Effector memory CD8-positive, alpha-beta T cell (primary cell): ENCODE data around the gene CDKN1B.
A peak's percentile ranks its signal among the peaks of the same experiment; 100 is the strongest.
"Not testable (repeated sequence)": the region's sequence is repeated elsewhere in the genome, so short reads cannot be mapped to it uniquely, and the experiment has no call there.

ENCODE experiments used
- ATAC-seq: fragments of 150-1000 bp; cut with Tn5 transposase; replicated peaks from 2 replicates; pipeline ENCODE4 v1.10.0; 2021; ENCODE audit warnings: mild to moderate bottlenecking, moderate library complexity
- DNase-seq, 3 experiments: peaks; one replicate each; pipeline ENCODE4 v3.0.0; 2021
- H3K27ac Mint-ChIP-seq, 2 donors: one replicate each; pipeline ENCODE4 v1.8.0; 2022; ENCODE audit warnings: mild to moderate bottlenecking in 2 of 2, mixed read lengths in 2 of 2, moderate library complexity in 2 of 2
- H3K27me3 Mint-ChIP-seq, 2 donors: one replicate each; pipeline ENCODE4 v1.8.0; 2022; ENCODE audit warnings: mixed read lengths in 2 of 2
- H3K36me3 Mint-ChIP-seq: one replicate; pipeline ENCODE4 v1.8.0; 2022; ENCODE audit warnings: mild to moderate bottlenecking, moderate library complexity, mixed read lengths; ENCODE audit not compliant: insufficient read depth
- H3K4me1 Mint-ChIP-seq, 2 donors: one replicate each; pipeline ENCODE4 v1.8.0; 2022; ENCODE audit warnings: low read depth in 2 of 2, mixed read lengths in 2 of 2
- H3K4me3 Mint-ChIP-seq, 2 donors: one replicate each; pipeline ENCODE4 v1.8.0; 2022; ENCODE audit warnings: mild to moderate bottlenecking in 2 of 2, mixed read lengths in 2 of 2, moderate library complexity in 2 of 2
- H3K9me3 Mint-ChIP-seq, 2 donors: one replicate each; pipeline ENCODE4 v1.8.0; 2022; ENCODE audit warnings: mixed read lengths in 2 of 2

The CDKN1B gene

GRCh38 chr12:12736759-12737676 lies 19.9 kb downstream of the CDKN1B start:
- DNase-seq (peak; percentile 48 to 64 (median 53)), ATAC-seq (peak; percentile 93)
- Mint-ChIP-seq H3K9me3 (no peaks in the 10 kb centered on the region), H3K4me1 (peaks cover 19 to 30% of the 10 kb centered on the region in 2 donors), H3K4me3 (peak overlapping the region; percentile 71 to 81), H3K27ac (peak overlapping the region; percentile 90 to 95), H3K27me3 (no peaks in the 10 kb centered on the region), H3K36me3 (peaks cover 7% of the 10 kb centered on the region)

- not testable (repeated sequence) for DNase-seq, H3K36me3 Mint-ChIP-seq, H3K9me3 Mint-ChIP-seq, H3K4me3 Mint-ChIP-seq, ATAC-seq, H3K27me3 Mint-ChIP-seq
- Mint-ChIP-seq H3K4me1 (peaks cover 19 to 35% of the 10 kb centered on the region in 2 donors), H3K27ac (peak overlapping the region in 1 of 2 donors; percentile 47)
Observed at GRCh38 chr12:12738152-12738551, 21.0 kb downstream of the CDKN1B start.

- Mint-ChIP-seq H3K4me3 (no peak overlapping the region), H3K4me1 (peaks cover 6 to 18% of the 10 kb centered on the region in 2 donors), H3K9me3 (no peaks in the 10 kb centered on the region), H3K27ac (peak overlapping the region in 1 of 2 donors; percentile 84), H3K27me3 (no peaks in the 10 kb centered on the region), H3K36me3 (peaks cover 6% of the 10 kb centered on the region)
- DNase-seq (no peak), ATAC-seq (no peak)
Observed at GRCh38 chr12:12741660-12742059, 24.5 kb downstream of the CDKN1B start.

- Mint-ChIP-seq H3K9me3 (no peaks in the 10 kb centered on the region), H3K4me3 (no peak overlapping the region), H3K27me3 (no peaks in the 10 kb centered on the region), H3K4me1 (peaks cover 0 to 8% of the 10 kb centered on the region in 2 donors), H3K27ac (no peak overlapping the region), H3K36me3 (peaks cover 4% of the 10 kb centered on the region)
- ATAC-seq (no peak), DNase-seq (no peak)
Observed at GRCh38 chr12:12744546-12745305, 27.6 kb downstream of the CDKN1B start.

- no peaks in the 10 kb centered on the region for H3K9me3 Mint-ChIP-seq
- ATAC-seq (no peak), DNase-seq (no peak)
- H3K27ac Mint-ChIP-seq = no peak overlapping the region
- no peaks in the 10 kb centered on the region for H3K36me3 Mint-ChIP-seq
- no peak overlapping the region for H3K4me3 Mint-ChIP-seq
- peaks cover 0 to 8% of the 10 kb centered on the region in 2 donors for H3K4me1 Mint-ChIP-seq
- no peaks in the 10 kb centered on the region for H3K27me3 Mint-ChIP-seq
Observed at GRCh38 chr12:12745576-12746211, 28.5 kb downstream of the CDKN1B start.

- Mint-ChIP-seq H3K4me3 (no peak overlapping the region), H3K4me1 (peaks cover 0 to 4% of the 10 kb centered on the region in 2 donors), H3K9me3 (no peaks in the 10 kb centered on the region), H3K36me3 (no peaks in the 10 kb centered on the region), H3K27me3 (no peaks in the 10 kb centered on the region), H3K27ac (peak overlapping the region in 1 of 2 donors; percentile 11)
- ATAC-seq = no peak
- DNase-seq = no peak
Observed at GRCh38 chr12:12747278-12747677, 30.1 kb downstream of the CDKN1B start.

- Mint-ChIP-seq H3K27ac (peak overlapping the region in 1 of 2 donors; percentile 11), H3K9me3 (no peaks in the 10 kb centered on the region), H3K36me3 (no peaks in the 10 kb centered on the region), H3K4me3 (no peak overlapping the region), H3K4me1 (peaks cover 0 to 2% of the 10 kb centered on the region in 2 donors), H3K27me3 (no peaks in the 10 kb centered on the region)
- DNase-seq (no peak), ATAC-seq (no peak)
Observed at GRCh38 chr12:12748044-12748443, 30.9 kb downstream of the CDKN1B start.

- Mint-ChIP-seq H3K4me3 (no peak overlapping the region), H3K27me3 (no peaks in the 10 kb centered on the region), H3K36me3 (no peaks in the 10 kb centered on the region), H3K4me1 (no peaks in the 10 kb centered on the region), H3K27ac (no peak overlapping the region), H3K9me3 (no peaks in the 10 kb centered on the region)
- no peak for DNase-seq
- no peak for ATAC-seq
Observed at GRCh38 chr12:12749433-12749832, 32.3 kb downstream of the CDKN1B start.

GRCh38 chr12:12755923-12756322 lies 38.8 kb downstream of the CDKN1B start:
- Mint-ChIP-seq H3K4me3 (no peak overlapping the region), H3K4me1 (no peaks in the 10 kb centered on the region), H3K27ac (no peak overlapping the region), H3K36me3 (no peaks in the 10 kb centered on the region), H3K27me3 (no peaks in the 10 kb centered on the region), H3K9me3 (no peaks in the 10 kb centered on the region)
- ATAC-seq (no peak), DNase-seq (no peak)

GRCh38 chr12:12757121-12757520 lies 40.0 kb downstream of the CDKN1B start:
- H3K4me3 Mint-ChIP-seq = no peak overlapping the region
- no peaks in the 10 kb centered on the region for H3K4me1 Mint-ChIP-seq
- H3K36me3 Mint-ChIP-seq = no peaks in the 10 kb centered on the region
- H3K9me3 Mint-ChIP-seq = no peaks in the 10 kb centered on the region
- DNase-seq (no peak), ATAC-seq (no peak)
- no peaks in the 10 kb centered on the region for H3K27me3 Mint-ChIP-seq
- H3K27ac Mint-ChIP-seq = no peak overlapping the region

- H3K27ac Mint-ChIP-seq = no peak overlapping the region
- ATAC-seq = no peak
Observed at GRCh38 chr12:12759234-12759915, 42.2 kb downstream of the CDKN1B start.

GRCh38 chr12:12764824-12765223 lies 47.7 kb downstream of the CDKN1B start:
- H3K27ac Mint-ChIP-seq = no peak overlapping the region
- no peak overlapping the region for H3K4me3 Mint-ChIP-seq
- H3K27me3 Mint-ChIP-seq = no peaks in the 10 kb centered on the region
- ATAC-seq (no peak), DNase-seq (no peak)
- no peaks in the 10 kb centered on the region for H3K36me3 Mint-ChIP-seq
- peaks cover 2 to 3% of the 10 kb centered on the region in 2 donors for H3K9me3 Mint-ChIP-seq
- H3K4me1 Mint-ChIP-seq = no peaks in the 10 kb centered on the region

More at GRCh38 chr12:12759234-12759915, 42.2 kb downstream of the CDKN1B start:
- H3K4me1 Mint-ChIP-seq = no peaks in the 10 kb centered on the region
- no peaks in the 10 kb centered on the region for H3K9me3 Mint-ChIP-seq
- no peak overlapping the region for H3K4me3 Mint-ChIP-seq
- no peaks in the 10 kb centered on the region for H3K36me3 Mint-ChIP-seq
- no peaks in the 10 kb centered on the region for H3K27me3 Mint-ChIP-seq
- no peak for DNase-seq

- Mint-ChIP-seq H3K27me3 (no peaks in the 10 kb centered on the region), H3K36me3 (no peaks in the 10 kb centered on the region), H3K4me1 (no peaks in the 10 kb centered on the region), H3K27ac (no peak overlapping the region), H3K4me3 (no peak overlapping the region), H3K9me3 (peaks cover 3 to 11% of the 10 kb centered on the region in 2 donors)
- DNase-seq = no peak
- ATAC-seq = no peak
Observed at GRCh38 chr12:12770262-12770661, 53.1 kb downstream of the CDKN1B start.
